IMR-90 (cell line): Measurements from ENCODE around the gene ZNRF3. TPM values are rescaled to one million over a fixed set of nuclear protein-coding genes. Genes with fewer than 3 reads are reported as not detected.
A peak's percentile ranks its signal among the peaks of the same experiment; 100 is the strongest.

Experiments used
- ATAC-seq: fragments of 200-7000 bp; cut with Tn5 transposase; 2 replicates; pipeline ENCODE4 v1.9.1; 2020; ENCODE audit warnings: low read depth, mild to moderate bottlenecking, moderate library complexity
- BruUV-seq: library from RNA; stranded (reverse); fragments of 400-500 nt; replicated peaks from 2 replicates; lab custom pipeline; 2021; lab: Mats Ljungman, UMichigan
- CTCF ChIA-PET: fragments of 300-600 bp; formaldehyde crosslinking; extraction: SDS; loops from one replicate; lab custom pipeline; 2021; ENCODE audit warnings: antibody characterized with exemption; lab: Yijun Ruan, JAX
- POLR2A ChIA-PET: fragments of 300-600 bp; sonication (Branson Sonifier 250); formaldehyde crosslinking; loops from one replicate; lab custom pipeline; 2022; ENCODE audit warnings: antibody characterized with exemption; ENCODE audit not compliant: unreplicated experiment; lab: Charles Lee
- DNase-seq: peaks from one replicate; pipeline ENCODE4 v3.0.0; 2013
- H2AFZ ChIP-seq: replicated peaks from 2 replicates; pipeline ENCODE3; 2013; ENCODE audit warnings: low read length, mild to moderate bottlenecking; ENCODE audit not compliant: poor library complexity
- H2AK5ac ChIP-seq: 2 replicates; pipeline ENCODE4 v1.6.1; 2013; ENCODE audit warnings: low read depth, low read length, inconsistent platforms
- H2AK9ac ChIP-seq: replicated peaks from 2 replicates; pipeline ENCODE3; 2013; ENCODE audit warnings: mild to moderate bottlenecking, low read depth, low read length, moderate library complexity; ENCODE audit not compliant: poor library complexity
- H2BK120ac ChIP-seq: 2 replicates; pipeline ENCODE4 v1.6.1; 2013; ENCODE audit warnings: low read depth, low read length, inconsistent platforms
- H2BK15ac ChIP-seq: 3 replicates; pipeline ENCODE4 v1.6.1; 2013; ENCODE audit warnings: low read depth, low read length, inconsistent platforms
- H2BK20ac ChIP-seq: 2 replicates; pipeline ENCODE4 v1.6.1; 2013; ENCODE audit warnings: low read depth, mild to moderate bottlenecking, inconsistent platforms, low read length, moderate library complexity
- H2BK5ac ChIP-seq: 2 replicates; pipeline ENCODE4 v1.6.1; 2013; ENCODE audit warnings: mild to moderate bottlenecking, low read depth, low read length, inconsistent platforms; ENCODE audit not compliant: poor library complexity, severe bottlenecking
- H3K14ac ChIP-seq: replicated peaks from 2 replicates; pipeline ENCODE4 v1.6.1; 2013; ENCODE audit warnings: low read depth, low read length, inconsistent platforms
- H3K18ac ChIP-seq: 2 replicates; pipeline ENCODE4 v1.6.1; 2013; ENCODE audit warnings: low read depth, low read length, control low read depth
- H3K23ac ChIP-seq: 2 replicates; pipeline ENCODE4 v1.6.1; 2013; ENCODE audit warnings: low read depth, low read length, inconsistent platforms
- H3K27ac ChIP-seq: 2 replicates; pipeline ENCODE4 v1.5.1; 2013; ENCODE audit warnings: mild to moderate bottlenecking, control low read depth, low read length; ENCODE audit not compliant: insufficient read depth
- H3K27me3 ChIP-seq: 2 replicates; pipeline ENCODE4 v1.6.1; 2013; ENCODE audit warnings: low read length; ENCODE audit not compliant: control insufficient read depth, insufficient read depth
- H3K36me3 ChIP-seq: 2 replicates; pipeline ENCODE4 v1.6.1; 2013; ENCODE audit warnings: low read length, mixed read lengths; ENCODE audit not compliant: control insufficient read depth, insufficient read depth
- H3K4ac ChIP-seq: 2 replicates; pipeline ENCODE4 v1.6.1; 2013; ENCODE audit warnings: low read depth, low read length, inconsistent platforms
- H3K4me1 ChIP-seq: 2 replicates; pipeline ENCODE4 v1.6.1; 2013; ENCODE audit warnings: low read length, mixed read lengths; ENCODE audit not compliant: control insufficient read depth, insufficient read depth
- H3K4me2 ChIP-seq: 2 replicates; pipeline ENCODE4 v1.6.1; 2013; ENCODE audit warnings: low read depth, mild to moderate bottlenecking, control low read depth, low read length, moderate library complexity
- H3K4me3 ChIP-seq: 2 replicates; pipeline ENCODE4 v1.5.1; 2013; ENCODE audit warnings: low read depth, mild to moderate bottlenecking, control low read depth, low read length, moderate library complexity; ENCODE audit not compliant: insufficient read depth
- H3K56ac ChIP-seq: 2 replicates; pipeline ENCODE4 v1.6.1; 2013; ENCODE audit warnings: low read length, inconsistent platforms; ENCODE audit not compliant: insufficient read depth; ENCODE audit errors: extremely low read depth
- H3K79me1 ChIP-seq, 2 experiments: 2 replicates each; pipeline ENCODE4 v1.6.1; 2013; ENCODE audit warnings: low read length in 2 of 2, inconsistent platforms in 1 of 2, low read depth in 1 of 2
- H3K9ac ChIP-seq: 2 replicates; pipeline ENCODE4 v1.6.1; 2013; ENCODE audit warnings: low read depth, low read length, control low read depth
- H3K9me1 ChIP-seq: 2 replicates; pipeline ENCODE4 v1.6.1; 2013; ENCODE audit warnings: low read length, inconsistent platforms; ENCODE audit not compliant: insufficient read depth
- H3K9me3 ChIP-seq: 2 replicates; pipeline ENCODE4 v1.6.1; 2013; ENCODE audit warnings: low read length; ENCODE audit not compliant: control insufficient read depth, insufficient read depth
- H4K20me1 ChIP-seq: 2 replicates; pipeline ENCODE4 v1.6.1; 2013; ENCODE audit warnings: low read length, inconsistent platforms; ENCODE audit not compliant: insufficient read depth
- H4K5ac ChIP-seq: 2 replicates; pipeline ENCODE4 v1.6.1; 2013; ENCODE audit warnings: mild to moderate bottlenecking, low read depth, low read length, control low read depth
- H4K8ac ChIP-seq, 2 experiments: 2 replicates each; pipeline ENCODE4 v1.6.1; 2013; ENCODE audit warnings: low read depth in 2 of 2, low read length in 2 of 2, control low read depth in 1 of 2, inconsistent platforms in 1 of 2
- H4K91ac ChIP-seq: 2 replicates; pipeline ENCODE4 v1.6.1; 2013; ENCODE audit warnings: low read depth, low read length, inconsistent platforms; ENCODE audit not compliant: insufficient read depth
- BHLHE40 ChIP-seq: fragments of 150-350 bp; IDR thresholded peaks from 2 replicates; pipeline ENCODE4 v1.6.1; 2016; ENCODE audit warnings: mild to moderate bottlenecking, low read depth, low read length
- CEBPB ChIP-seq: IDR thresholded peaks from 2 replicates; pipeline ENCODE4 v1.6.1; 2012; ENCODE audit warnings: low read depth, low read length, improper control_type of control experiment
- CHD1 ChIP-seq: IDR thresholded peaks from 2 replicates; pipeline ENCODE4 v1.6.1; 2012; ENCODE audit warnings: low read depth, low read length, improper control_type of control experiment
- CTCF ChIP-seq: conservative IDR thresholded peaks from 2 replicates; pipeline ENCODE4 v1.5.1; 2012; ENCODE audit warnings: mild to moderate bottlenecking, low read depth, low read length, improper control_type of control experiment
- ELK1 ChIP-seq: fragments of 150-350 bp; IDR thresholded peaks from 2 replicates; pipeline ENCODE4 v1.6.1; 2016; ENCODE audit warnings: low read depth, mild to moderate bottlenecking, low read length, moderate library complexity, borderline replicate concordance
- FOS ChIP-seq: fragments of 150-350 bp; IDR thresholded peaks from 2 replicates; pipeline ENCODE4 v1.6.1; 2016; ENCODE audit warnings: low read depth, low read length
- MAFK ChIP-seq: IDR thresholded peaks from 2 replicates; pipeline ENCODE4 v1.6.1; 2012; ENCODE audit warnings: low read depth, low read length, improper control_type of control experiment
- MAZ ChIP-seq: IDR thresholded peaks from 2 replicates; pipeline ENCODE4 v1.6.1; 2012; ENCODE audit warnings: low read depth, mild to moderate bottlenecking, low read length, improper control_type of control experiment, moderate library complexity, borderline replicate concordance
- MXI1 ChIP-seq: IDR thresholded peaks from 2 replicates; pipeline ENCODE4 v1.6.1; 2012; ENCODE audit warnings: low read depth, mild to moderate bottlenecking, low read length, moderate library complexity, borderline replicate concordance
- RAD21 ChIP-seq: IDR thresholded peaks from 2 replicates; pipeline ENCODE4 v1.6.1; 2012; ENCODE audit warnings: low read length, improper control_type of control experiment
- RCOR1 ChIP-seq: IDR thresholded peaks from 2 replicates; pipeline ENCODE4 v1.6.1; 2012; ENCODE audit warnings: mild to moderate bottlenecking, low read length, improper control_type of control experiment; ENCODE audit not compliant: insufficient replicate concordance
- RFX5 ChIP-seq: IDR thresholded peaks from 2 replicates; pipeline ENCODE4 v1.8.0; 2012; ENCODE audit warnings: low read depth, mild to moderate bottlenecking, low read length, moderate library complexity
- SMC3 ChIP-seq: fragments of 150-350 bp; IDR thresholded peaks from 2 replicates; pipeline ENCODE4 v1.6.1; 2016; ENCODE audit warnings: low read depth, mild to moderate bottlenecking, antibody characterized with exemption, low read length, moderate library complexity
- USF2 ChIP-seq: fragments of 150-350 bp; IDR thresholded peaks from 2 replicates; pipeline ENCODE4 v1.6.1; 2017; ENCODE audit warnings: mild to moderate bottlenecking, antibody characterized with exemption, low read length, low read depth
- WGBS, 2 experiments: methylation state at CpG; one replicate each; pipeline versions ENCODE4 v1.1.5 to v1.1.7; 2013; ENCODE audit warnings: missing lambda C conversion rate in 2 of 2; ENCODE audit not compliant: insufficient read length in 1 of 2; ENCODE audit errors: extremely low coverage in 2 of 2; 5-methylcytosine and 5-hydroxymethylcytosine counted together
- dilution Hi-C: fragments of 300-500 bp; cut with HindIII; formaldehyde crosslinking; loops from one replicate; pipeline ENCODE4 v1.14.3; 2018; ENCODE audit warnings: low sequenced_read_pairs; ENCODE audit not compliant: unreplicated experiment
- in situ Hi-C: fragments of 300-500 bp; cut with MboI; formaldehyde crosslinking; loops from 3 replicates; pipeline ENCODE4 v1.14.3; 2019; ENCODE audit warnings: low sequenced_read_pairs, inconsistent platforms, mixed read lengths
- intact Hi-C: fragments of 100-400 bp; cut with micrococcal nuclease; formaldehyde crosslinking; loops from 2 replicates; pipeline ENCODE4 v1.10.0; 2022
- polyA plus RNA-seq, 3 experiments: library from polyadenylated mRNA; depleted of rRNA; stranded (reverse); fragments of >200 nt; gene quantifications; 2 replicates each; pipeline ENCODE4 v1.2.3, GENCODE V29; 2012; ENCODE audit warnings: low replicate concordance in 1 of 3
- total RNA-seq: library from RNA; depleted of rRNA; stranded (reverse); fragments of >200 nt; gene quantifications from 2 replicates; pipeline ENCODE4 v1.2.3, GENCODE V29; 2012

Gene ZNRF3
- total and polyA plus RNA-seq, 2 of the 4 experiments (the other 2 are of a cell fraction) = 1.4 to 2.4 TPM

- Histone ChIP-seq H2AK9ac (peak overlapping the region; percentile 30), H2AK5ac (no peak overlapping the region), H4K91ac (no peak overlapping the region), H3K4me1 (peaks cover 4% of the 10 kb centered on the region; the same call in 1 of the 2 replicates), H3K4ac (no peak overlapping the region), H3K9me1 (peaks cover 12% of the 10 kb centered on the region; the same call in 1 of the 2 replicates), H3K79me1 (peaks cover 10 to 31% of the 10 kb centered on the region in 2 experiments; a peak in 3 of 4 replicates), H2BK5ac (no peak overlapping the region), H3K14ac (no peak overlapping the region), H3K27ac (no peak overlapping the region), H3K4me3 (no peak overlapping the region), H3K9me3 (no peaks in the 10 kb centered on the region), H3K56ac (no peak overlapping the region), H3K18ac (no peak overlapping the region), H3K36me3 (no peaks in the 10 kb centered on the region), H2BK15ac (no peak overlapping the region), H2AFZ (no peak overlapping the region), H3K4me2 (no peak overlapping the region), H4K8ac (no peak overlapping the region), H3K27me3 (no peaks in the 10 kb centered on the region), H3K9ac (no peak overlapping the region), H4K20me1 (no peaks in the 10 kb centered on the region), H3K23ac (no peak overlapping the region), H4K5ac (no peak overlapping the region), H2BK120ac (no peak overlapping the region), H2BK20ac (no peak overlapping the region)
- intact Hi-C loops = no loop called here
- no peak for TF ChIP-seq USF2
- TF ChIP-seq RCOR1 = no peak
- TF ChIP-seq FOS = no peak
- no peak for TF ChIP-seq CTCF
- TF ChIP-seq MAFK = no peak
- TF ChIP-seq CEBPB = no peak
- no peak for TF ChIP-seq MAZ
- TF ChIP-seq CHD1 = no peak
- no peak for TF ChIP-seq MXI1
- no peak for TF ChIP-seq ELK1
- no peak for TF ChIP-seq BHLHE40
- TF ChIP-seq RAD21 = no peak
- no peak for TF ChIP-seq SMC3
- TF ChIP-seq RFX5 = no peak
- dilution Hi-C loops = no loop called here
- CTCF ChIA-PET = interaction anchor here (0.6 kb wide), 1 partner anchor 50 kb away, joined by 4 read pairs; no protein-coding TSS in a partner anchor
- ATAC-seq (no peak), DNase-seq (no peak)
- in situ Hi-C loops = no loop called here
- 95% methylated on average over 3 of the region's 5 CpGs; no CpG with 5 or more reads in 1 of the 2 experiments for WGBS, 2 experiments
- BruUV-seq = no TSS peak
- POLR2A ChIA-PET = interaction anchor here (0.7 kb wide), 1 partner anchor 12 kb away, joined by 3 read pairs; no protein-coding TSS in a partner anchor
Measured at GRCh38 chr22:28931844-28932567, 48.6 kb downstream of the ZNRF3 start.
